HepG2 (cell line): ENCODE results near the gene PANK4. TPM values are rescaled to one million over a fixed set of nuclear protein-coding genes. Genes with fewer than 3 reads are reported as not detected.

Source experiments
- CREB3 ChIP-seq: sonication (generic); formaldehyde crosslinking; IDR thresholded peaks from 2 replicates; pipeline ENCODE4 v1.5.0; 2020; ENCODE audit warnings: missing genetic modification reagents
- ELF4 ChIP-seq: sonication (generic); formaldehyde crosslinking; IDR thresholded peaks from 2 replicates; pipeline ENCODE4 v1.5.0; 2020; ENCODE audit warnings: missing genetic modification reagents, mild to moderate bottlenecking, moderate library complexity, borderline replicate concordance
- FOXK1 ChIP-seq: sonication (generic); formaldehyde crosslinking; IDR thresholded peaks from 2 replicates; pipeline ENCODE4 v1.4.0; 2020; ENCODE audit warnings: low read depth, missing genetic modification reagents, borderline replicate concordance
- HNRNPL ChIP-seq: fragments of 200-400 bp; formaldehyde crosslinking; IDR thresholded peaks from 2 replicates; pipeline ENCODE4 v1.6.1; 2017; ENCODE audit warnings: mild to moderate bottlenecking, low read depth, low read length
- KLF11 ChIP-seq: IDR thresholded peaks from 2 replicates; pipeline ENCODE4 v1.6.1; 2016; ENCODE audit warnings: missing compliant biosample characterization
- MIER2 ChIP-seq: IDR thresholded peaks from 2 replicates; pipeline ENCODE4 v1.6.1; 2016; ENCODE audit warnings: missing biosample characterization, missing genetic modification reagents
- MXD3 ChIP-seq: IDR thresholded peaks from 2 replicates; pipeline ENCODE4 v1.6.1; 2016; ENCODE audit warnings: mild to moderate bottlenecking, missing biosample characterization, missing genetic modification reagents
- SAP130 ChIP-seq: IDR thresholded peaks from 2 replicates; pipeline ENCODE4 v1.6.1; 2016; ENCODE audit warnings: low read depth
- SP5 ChIP-seq: IDR thresholded peaks from 2 replicates; pipeline ENCODE4 v1.6.1; 2016; ENCODE audit warnings: low read depth, borderline replicate concordance
- TBP ChIP-seq: sonication (generic); formaldehyde crosslinking; IDR thresholded peaks from 2 replicates; pipeline ENCODE4 v1.5.0; 2020; ENCODE audit warnings: missing genetic modification reagents
- TEF ChIP-seq: sonication (generic); formaldehyde crosslinking; IDR thresholded peaks from 2 replicates; pipeline ENCODE4 v1.5.0; 2020; ENCODE audit warnings: missing genetic modification reagents
- XBP1 ChIP-seq: sonication (generic); formaldehyde crosslinking; IDR thresholded peaks from 2 replicates; pipeline ENCODE4 v1.5.0; 2020; ENCODE audit warnings: missing genetic modification reagents
- ZNF543 ChIP-seq: sonication (generic); formaldehyde crosslinking; IDR thresholded peaks from 2 replicates; pipeline ENCODE4 v1.4.0; 2020; ENCODE audit warnings: mild to moderate bottlenecking, missing genetic modification reagents
- ZNF557 ChIP-seq: sonication (generic); formaldehyde crosslinking; IDR thresholded peaks from 2 replicates; pipeline ENCODE4 v1.4.0; 2020; ENCODE audit warnings: missing genetic modification reagents
- ZNF766 ChIP-seq: sonication (generic); formaldehyde crosslinking; IDR thresholded peaks from 2 replicates; pipeline ENCODE4 v1.5.0; 2020; ENCODE audit warnings: missing genetic modification reagents, borderline replicate concordance
- ZSCAN21 ChIP-seq: sonication (generic); formaldehyde crosslinking; IDR thresholded peaks from 2 replicates; pipeline ENCODE4 v1.8.0; 2022; ENCODE audit warnings: mild to moderate bottlenecking, missing genetic modification reagents, moderate library complexity, borderline replicate concordance
- polyA plus RNA-seq, 8 experiments: library from polyadenylated mRNA; depleted of rRNA in 3 of 8; stranded (reverse) in 7 of 8; unstranded in 1 of 8; fragments of >200 nt; fragmentation: Illumina TruSeq in 4 of 8; extraction: Trizol in 4 of 8; gene quantifications; 2 replicates each; pipeline versions ENCODE4 v1.2.1 to v1.2.3, GENCODE V29; 2011 to 2016; ENCODE audit warnings: low read depth in 4 of 8, missing spikeins in 1 of 8, mixed read lengths in 1 of 8; ENCODE audit not compliant: insufficient read depth in 1 of 8
- total RNA-seq, 5 experiments: library from RNA; depleted of rRNA; stranded (reverse); fragments of >200 nt; fragmentation: Illumina TruSeq; extraction: Trizol; gene quantifications; 2 replicates each; pipeline ENCODE4 v1.2.3, GENCODE V29; 2016; ENCODE audit warnings: low read depth in 1 of 5
- TF ChIP-seq, protein P1 (sequence below): sonication (generic); formaldehyde crosslinking; IDR thresholded peaks from 2 replicates; pipeline ENCODE4 v1.8.1; 2023; ENCODE audit warnings: missing genetic modification reagents, inconsistent platforms, borderline replicate concordance
- TF ChIP-seq, protein P2 (sequence below): sonication (generic); formaldehyde crosslinking; IDR thresholded peaks from 2 replicates; pipeline ENCODE4 v1.4.0; 2020; ENCODE audit warnings: mild to moderate bottlenecking, missing genetic modification reagents
- TF ChIP-seq, protein P3 (sequence below): sonication (generic); formaldehyde crosslinking; IDR thresholded peaks from 2 replicates; pipeline ENCODE4 v1.8.0; 2022; ENCODE audit warnings: missing genetic modification reagents, mild to moderate bottlenecking, borderline replicate concordance
- TF ChIP-seq, protein P4 (sequence below): sonication (generic); formaldehyde crosslinking; IDR thresholded peaks from 2 replicates; pipeline ENCODE4 v1.4.0; 2020; ENCODE audit warnings: missing genetic modification reagents

PANK4 gene
- total and polyA plus RNA-seq, 2 of the 13 experiments (the other 11 are each of a cell fraction or from before 2014, with no cell fraction given): 17.4 to 19.3 TPM

GRCh38 chr1:2468041-2468472, 58.3 kb downstream of the PANK4 start (continued):
- TF ChIP-seq ELF4 (CRISPR knock-in tag) (no peak), SP5 (no peak), ZNF766 (CRISPR knock-in tag) (0 out of 2 replicates have a peak, but pooled peaks have one; percentile 30), TEF (CRISPR knock-in tag) (no peak; the same call in 1 of the 2 replicates), CREB3 (CRISPR knock-in tag) (0 out of 2 replicates have a peak, but pooled peaks have one; percentile 35), FOXK1 (CRISPR knock-in tag) (no peak; the same call in 1 of the 2 replicates), MXD3 (CRISPR knock-in tag) (peak; percentile 31; the same call in 1 of the 2 replicates), SAP130 (CRISPR knock-in tag) (peak; percentile 20; the same call in 1 of the 2 replicates), TBP (CRISPR knock-in tag) (no peak), ZNF557 (CRISPR knock-in tag) (0 out of 2 replicates have a peak, but pooled peaks have one; percentile 49), KLF11 (no peak), MIER2 (peak; percentile 93), ZNF543 (CRISPR knock-in tag) (0 out of 2 replicates have a peak, but pooled peaks have one; percentile 44), XBP1 (CRISPR knock-in tag) (0 out of 2 replicates have a peak, but pooled peaks have one; percentile 40), ZSCAN21 (0 out of 2 replicates have a peak, but pooled peaks have one; percentile 51), HNRNPL (no peak)
- TF ChIP-seq, protein P1, sequence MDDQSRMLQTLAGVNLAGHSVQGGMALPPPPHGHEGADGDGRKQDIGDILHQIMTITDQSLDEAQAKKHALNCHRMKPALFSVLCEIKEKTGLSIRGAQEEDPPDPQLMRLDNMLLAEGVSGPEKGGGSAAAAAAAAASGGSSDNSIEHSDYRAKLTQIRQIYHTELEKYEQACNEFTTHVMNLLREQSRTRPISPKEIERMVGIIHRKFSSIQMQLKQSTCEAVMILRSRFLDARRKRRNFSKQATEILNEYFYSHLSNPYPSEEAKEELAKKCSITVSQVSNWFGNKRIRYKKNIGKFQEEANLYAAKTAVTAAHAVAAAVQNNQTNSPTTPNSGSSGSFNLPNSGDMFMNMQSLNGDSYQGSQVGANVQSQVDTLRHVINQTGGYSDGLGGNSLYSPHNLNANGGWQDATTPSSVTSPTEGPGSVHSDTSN (CRISPR knock-in tag): peak; percentile 41; the same call in 1 of the 2 replicates
- TF ChIP-seq, protein P2, sequence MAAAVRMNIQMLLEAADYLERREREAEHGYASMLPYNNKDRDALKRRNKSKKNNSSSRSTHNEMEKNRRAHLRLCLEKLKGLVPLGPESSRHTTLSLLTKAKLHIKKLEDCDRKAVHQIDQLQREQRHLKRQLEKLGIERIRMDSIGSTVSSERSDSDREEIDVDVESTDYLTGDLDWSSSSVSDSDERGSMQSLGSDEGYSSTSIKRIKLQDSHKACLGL (CRISPR knock-in tag): peak; percentile 26; the same call in 1 of the 2 replicates
- TF ChIP-seq, protein P3, sequence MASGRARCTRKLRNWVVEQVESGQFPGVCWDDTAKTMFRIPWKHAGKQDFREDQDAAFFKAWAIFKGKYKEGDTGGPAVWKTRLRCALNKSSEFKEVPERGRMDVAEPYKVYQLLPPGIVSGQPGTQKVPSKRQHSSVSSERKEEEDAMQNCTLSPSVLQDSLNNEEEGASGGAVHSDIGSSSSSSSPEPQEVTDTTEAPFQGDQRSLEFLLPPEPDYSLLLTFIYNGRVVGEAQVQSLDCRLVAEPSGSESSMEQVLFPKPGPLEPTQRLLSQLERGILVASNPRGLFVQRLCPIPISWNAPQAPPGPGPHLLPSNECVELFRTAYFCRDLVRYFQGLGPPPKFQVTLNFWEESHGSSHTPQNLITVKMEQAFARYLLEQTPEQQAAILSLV: peak; percentile 51; the same call in 1 of the 2 replicates
- TF ChIP-seq, protein P4, sequence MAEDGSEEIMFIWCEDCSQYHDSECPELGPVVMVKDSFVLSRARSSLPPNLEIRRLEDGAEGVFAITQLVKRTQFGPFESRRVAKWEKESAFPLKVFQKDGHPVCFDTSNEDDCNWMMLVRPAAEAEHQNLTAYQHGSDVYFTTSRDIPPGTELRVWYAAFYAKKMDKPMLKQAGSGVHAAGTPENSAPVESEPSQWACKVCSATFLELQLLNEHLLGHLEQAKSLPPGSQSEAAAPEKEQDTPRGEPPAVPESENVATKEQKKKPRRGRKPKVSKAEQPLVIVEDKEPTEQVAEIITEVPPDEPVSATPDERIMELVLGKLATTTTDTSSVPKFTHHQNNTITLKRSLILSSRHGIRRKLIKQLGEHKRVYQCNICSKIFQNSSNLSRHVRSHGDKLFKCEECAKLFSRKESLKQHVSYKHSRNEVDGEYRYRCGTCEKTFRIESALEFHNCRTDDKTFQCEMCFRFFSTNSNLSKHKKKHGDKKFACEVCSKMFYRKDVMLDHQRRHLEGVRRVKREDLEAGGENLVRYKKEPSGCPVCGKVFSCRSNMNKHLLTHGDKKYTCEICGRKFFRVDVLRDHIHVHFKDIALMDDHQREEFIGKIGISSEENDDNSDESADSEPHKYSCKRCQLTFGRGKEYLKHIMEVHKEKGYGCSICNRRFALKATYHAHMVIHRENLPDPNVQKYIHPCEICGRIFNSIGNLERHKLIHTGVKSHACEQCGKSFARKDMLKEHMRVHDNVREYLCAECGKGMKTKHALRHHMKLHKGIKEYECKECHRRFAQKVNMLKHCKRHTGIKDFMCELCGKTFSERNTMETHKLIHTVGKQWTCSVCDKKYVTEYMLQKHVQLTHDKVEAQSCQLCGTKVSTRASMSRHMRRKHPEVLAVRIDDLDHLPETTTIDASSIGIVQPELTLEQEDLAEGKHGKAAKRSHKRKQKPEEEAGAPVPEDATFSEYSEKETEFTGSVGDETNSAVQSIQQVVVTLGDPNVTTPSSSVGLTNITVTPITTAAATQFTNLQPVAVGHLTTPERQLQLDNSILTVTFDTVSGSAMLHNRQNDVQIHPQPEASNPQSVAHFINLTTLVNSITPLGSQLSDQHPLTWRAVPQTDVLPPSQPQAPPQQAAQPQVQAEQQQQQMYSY: 0 out of 2 replicates have a peak, but pooled peaks have one; percentile 24
